Measurements from ENCODE around the gene LIPE.
A peak's percentile ranks its signal among the peaks of the same experiment; 100 is the strongest.
"Not testable (repeated sequence)": the region's sequence is repeated elsewhere in the genome, so short reads cannot be mapped to it uniquely, and the experiment has no call there.

LIPE gene

GRCh38 chr19:42459926-42460325 lies 32.7 kb upstream of the LIPE start:
- DNase-seq (ENCODE audit: low read depth) = no peak
- TF ChIP-seq CTCF (IDR thresholded peaks at IDR 0.05; ENCODE audit: insufficient read depth, low read depth, low read length, missing control alignments) = no peak
- no peak overlapping the region for H3K4me3 ChIP-seq (ENCODE audit: low read length)

GRCh38 chr19:42455621-42456081 lies 28.5 kb upstream of the LIPE start:
- DNase-seq (ENCODE audit: low read depth) = peak; percentile 98
- no peak for TF ChIP-seq CTCF (IDR thresholded peaks at IDR 0.05; ENCODE audit: insufficient read depth, low read depth, low read length, missing control alignments)
- no peak overlapping the region for H3K4me3 ChIP-seq (ENCODE audit: low read length)

- DNase-seq (ENCODE audit: low read depth) = no peak
- no peak for TF ChIP-seq CTCF (IDR thresholded peaks at IDR 0.05; ENCODE audit: insufficient read depth, low read depth, low read length, missing control alignments)
- H3K4me3 ChIP-seq (ENCODE audit: low read length) = no peak overlapping the region
Observed at GRCh38 chr19:42455086-42455485, 27.9 kb upstream of the LIPE start.

GRCh38 chr19:42452590-42452989 lies 25.4 kb upstream of the LIPE start:
- TF ChIP-seq CTCF (IDR thresholded peaks at IDR 0.05; ENCODE audit: insufficient read depth, low read depth, low read length, missing control alignments) = no peak
- DNase-seq (ENCODE audit: low read depth) = no peak

GRCh38 chr19:42450314-42450934 lies 23.2 kb upstream of the LIPE start:
- peak; percentile 90 for TF ChIP-seq CTCF (IDR thresholded peaks at IDR 0.05; ENCODE audit: insufficient read depth, low read depth, low read length, missing control alignments)
- DNase-seq (ENCODE audit: low read depth) = peak; percentile 91

More at GRCh38 chr19:42452590-42452989, 25.4 kb upstream of the LIPE start:
- no peak overlapping the region for H3K4me3 ChIP-seq (ENCODE audit: low read length)

GRCh38 chr19:42448306-42448705 lies 21.1 kb upstream of the LIPE start:
- not testable (repeated sequence) for H3K4me3 ChIP-seq (ENCODE audit: low read length); DNase-seq (ENCODE audit: low read depth)

More at GRCh38 chr19:42450314-42450934, 23.2 kb upstream of the LIPE start:
- H3K4me3 ChIP-seq (ENCODE audit: low read length) = no peak overlapping the region

GRCh38 chr19:42445948-42446347 lies 18.8 kb upstream of the LIPE start:
- DNase-seq (ENCODE audit: low read depth) = no peak
- no peak overlapping the region for H3K4me3 ChIP-seq (ENCODE audit: low read length)
- TF ChIP-seq CTCF (IDR thresholded peaks at IDR 0.05; ENCODE audit: insufficient read depth, low read depth, low read length, missing control alignments) = no peak
